Suprapubic skin (tissue), 4 donors: ENCODE measurements around the gene FGD5.

Experiments
- POLR2A ChIP-seq, 2 donors: fragments of 450-650 bp; IDR thresholded peaks; one replicate each; pipeline ENCODE4 v1.6.1; 2017; ENCODE audit warnings: antibody characterized with exemption in 2 of 2, mild to moderate bottlenecking in 2 of 2, moderate library complexity in 2 of 2
- POLR2AphosphoS5 ChIP-seq, 3 donors: sonication (generic); formaldehyde crosslinking; IDR thresholded peaks; one replicate each; pipeline ENCODE4 v1.6.1; 2017; ENCODE audit warnings: antibody characterized with exemption in 3 of 3
- TF ChIP-seq, protein P1 (sequence below), 2 donors: fragments of 200-600 bp in 1 of 2; fragments of 450-650 bp in 1 of 2; sonication (generic) in 1 of 2; IDR thresholded peaks; one replicate each; pipeline ENCODE4 v1.5.1; 2016 to 2019; ENCODE audit warnings: antibody characterized with exemption in 2 of 2, mild to moderate bottlenecking in 1 of 2, moderate library complexity in 1 of 2

DNA sequence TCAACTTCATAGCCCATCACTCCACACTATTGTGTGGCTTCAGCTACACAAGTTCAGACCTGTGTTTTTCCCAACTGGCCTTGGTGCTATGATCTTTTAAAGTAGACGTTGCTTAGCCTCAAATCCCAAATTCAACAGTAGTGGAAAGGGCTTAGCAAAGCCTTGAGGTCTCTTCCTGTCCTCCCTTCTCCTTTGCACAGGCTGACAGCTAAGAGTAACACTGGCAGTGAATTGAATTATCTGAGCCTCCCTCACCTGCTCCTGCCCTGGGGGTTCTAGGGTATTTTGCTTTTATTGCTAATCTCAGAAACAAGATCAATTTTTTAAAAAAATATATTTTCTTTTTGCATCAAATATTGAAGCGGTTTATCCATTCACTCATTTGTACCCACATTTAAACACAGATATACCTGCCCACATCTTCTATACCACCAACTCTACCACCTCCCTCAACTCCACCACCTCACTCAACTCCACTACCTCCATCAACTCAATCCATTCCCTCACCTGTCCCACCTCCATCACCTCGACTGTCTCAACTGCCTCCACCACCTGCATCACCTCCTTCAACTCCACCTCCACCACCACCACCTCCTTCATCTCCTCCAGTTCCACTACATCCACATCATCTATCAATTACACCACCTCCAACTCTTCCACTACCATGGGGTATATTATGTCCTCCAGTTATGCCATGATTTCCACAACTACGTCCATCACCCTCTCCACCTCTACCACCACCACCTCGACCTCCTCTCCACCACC, 10.1 kb upstream of the FGD5 start:
- TF ChIP-seq, protein P1, sequence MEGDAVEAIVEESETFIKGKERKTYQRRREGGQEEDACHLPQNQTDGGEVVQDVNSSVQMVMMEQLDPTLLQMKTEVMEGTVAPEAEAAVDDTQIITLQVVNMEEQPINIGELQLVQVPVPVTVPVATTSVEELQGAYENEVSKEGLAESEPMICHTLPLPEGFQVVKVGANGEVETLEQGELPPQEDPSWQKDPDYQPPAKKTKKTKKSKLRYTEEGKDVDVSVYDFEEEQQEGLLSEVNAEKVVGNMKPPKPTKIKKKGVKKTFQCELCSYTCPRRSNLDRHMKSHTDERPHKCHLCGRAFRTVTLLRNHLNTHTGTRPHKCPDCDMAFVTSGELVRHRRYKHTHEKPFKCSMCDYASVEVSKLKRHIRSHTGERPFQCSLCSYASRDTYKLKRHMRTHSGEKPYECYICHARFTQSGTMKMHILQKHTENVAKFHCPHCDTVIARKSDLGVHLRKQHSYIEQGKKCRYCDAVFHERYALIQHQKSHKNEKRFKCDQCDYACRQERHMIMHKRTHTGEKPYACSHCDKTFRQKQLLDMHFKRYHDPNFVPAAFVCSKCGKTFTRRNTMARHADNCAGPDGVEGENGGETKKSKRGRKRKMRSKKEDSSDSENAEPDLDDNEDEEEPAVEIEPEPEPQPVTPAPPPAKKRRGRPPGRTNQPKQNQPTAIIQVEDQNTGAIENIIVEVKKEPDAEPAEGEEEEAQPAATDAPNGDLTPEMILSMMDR (IDR thresholded peaks at IDR 0.05), result no peak
- TF ChIP-seq POLR2A (IDR thresholded peaks at IDR 0.05) (no peak), POLR2AphosphoS5 (IDR thresholded peaks at IDR 0.05) (no peak)
